Liver (tissue), 9 donors: ENCODE data around the gene AMHR2. TPM values are rescaled to one million over a fixed set of nuclear protein-coding genes. Genes with fewer than 3 reads are reported as not detected.

Source experiments
- DNase-seq: peaks from one replicate; pipeline ENCODE4 v3.0.0-alpha.2; 2017; ENCODE audit warnings: low spot score
- H3K27ac ChIP-seq, 2 donors: one replicate each; pipeline ENCODE4 v1.7.0; 2013; ENCODE audit warnings: inconsistent platforms in 2 of 2, low read length in 2 of 2, control low read depth in 1 of 2, low read depth in 1 of 2, mild to moderate bottlenecking in 1 of 2
- H3K27me3 ChIP-seq, 4 donors: one replicate each; pipeline versions ENCODE4 v1.6.1 to v1.7.0; 2013; ENCODE audit warnings: low read length in 3 of 4, inconsistent platforms in 1 of 4, mild to moderate bottlenecking in 1 of 4, moderate library complexity in 1 of 4; ENCODE audit not compliant: control insufficient read depth in 4 of 4, insufficient read depth in 4 of 4
- H3K36me3 ChIP-seq, 4 donors: one replicate each; pipeline versions ENCODE4 v1.6.1 to v1.7.0; 2013; ENCODE audit warnings: low read length in 3 of 4, mild to moderate bottlenecking in 3 of 4, low read depth in 1 of 4, moderate library complexity in 1 of 4; ENCODE audit not compliant: control insufficient read depth in 4 of 4, insufficient read depth in 3 of 4
- H3K4me1 ChIP-seq, 4 donors: one replicate each; pipeline versions ENCODE4 v1.6.1 to v1.7.0; 2013; ENCODE audit warnings: low read length in 3 of 4, mild to moderate bottlenecking in 3 of 4, moderate library complexity in 1 of 4; ENCODE audit not compliant: control insufficient read depth in 4 of 4, insufficient read depth in 4 of 4
- H3K4me3 ChIP-seq, 3 donors: one replicate each; pipeline versions ENCODE4 v1.6.1 to v1.7.0; 2013; ENCODE audit warnings: low read length in 3 of 3, control low read depth in 1 of 3, low read depth in 1 of 3, mild to moderate bottlenecking in 1 of 3
- H3K9ac ChIP-seq, 2 donors: one replicate each; pipeline ENCODE4 v1.7.0; 2013; ENCODE audit warnings: low read length in 2 of 2, mild to moderate bottlenecking in 2 of 2, moderate library complexity in 2 of 2, control low read depth in 1 of 2, low read depth in 1 of 2
- H3K9me3 ChIP-seq, 4 donors: one replicate each; pipeline versions ENCODE4 v1.6.1 to v1.7.0; 2013; ENCODE audit warnings: low read length in 3 of 4; ENCODE audit not compliant: control insufficient read depth in 4 of 4
- ATF3 ChIP-seq: IDR thresholded peaks from 2 replicates; pipeline ENCODE4 v1.6.1; 2016; ENCODE audit warnings: antibody characterized with exemption
- CTCF ChIP-seq: fragments of 150-350 bp; IDR thresholded peaks from 2 replicates; pipeline ENCODE4 v1.5.1; 2017; ENCODE audit warnings: improper control_type of control experiment, low read depth, low read length; ENCODE audit not compliant: missing input control
- EGR1 ChIP-seq, 2 donors: IDR thresholded peaks; 2 replicates each; pipeline ENCODE4 v1.6.1; 2016 to 2018; ENCODE audit warnings: antibody characterized with exemption in 2 of 2, low read depth in 2 of 2
- FOXA1 ChIP-seq: IDR thresholded peaks from 2 replicates; pipeline ENCODE4 v1.6.1; 2016; ENCODE audit warnings: antibody characterized with exemption
- FOXA2 ChIP-seq: IDR thresholded peaks from 2 replicates; pipeline ENCODE4 v1.6.1; 2016; ENCODE audit warnings: antibody characterized with exemption
- GABPA ChIP-seq, 2 donors: IDR thresholded peaks in 1 of 2; conservative IDR thresholded peaks in 1 of 2; 2 replicates each; pipeline ENCODE4 v1.6.1; 2016; ENCODE audit warnings: antibody characterized with exemption in 2 of 2, mild to moderate bottlenecking in 1 of 2, moderate library complexity in 1 of 2
- HNF4A ChIP-seq, 2 donors: conservative IDR thresholded peaks; 2 replicates each; pipeline ENCODE4 v1.6.1; 2016; ENCODE audit warnings: antibody characterized with exemption in 2 of 2, mild to moderate bottlenecking in 2 of 2
- HNF4G ChIP-seq: IDR thresholded peaks from 2 replicates; pipeline ENCODE4 v1.6.1; 2016; ENCODE audit warnings: antibody characterized with exemption
- JUND ChIP-seq, 2 donors: IDR thresholded peaks; 2 replicates each; pipeline ENCODE4 v1.6.1; 2016; ENCODE audit warnings: antibody characterized with exemption in 2 of 2
- NR2F2 ChIP-seq: IDR thresholded peaks from 2 replicates; pipeline ENCODE4 v1.6.1; 2016; ENCODE audit warnings: antibody characterized with exemption
- REST ChIP-seq: IDR thresholded peaks from 2 replicates; pipeline ENCODE4 v1.6.1; 2016; ENCODE audit warnings: antibody characterized with exemption, mild to moderate bottlenecking
- RXRA ChIP-seq, 2 donors: IDR thresholded peaks; 2 replicates each; pipeline ENCODE4 v1.6.1; 2017 to 2018; ENCODE audit warnings: antibody characterized with exemption in 2 of 2, mild to moderate bottlenecking in 1 of 2
- SP1 ChIP-seq: IDR thresholded peaks from 2 replicates; pipeline ENCODE4 v1.6.1; 2018; ENCODE audit warnings: antibody characterized with exemption, mild to moderate bottlenecking
- TAF1 ChIP-seq: conservative IDR thresholded peaks from 2 replicates; pipeline ENCODE4 v1.6.1; 2016; ENCODE audit warnings: antibody characterized with exemption, mild to moderate bottlenecking
- YY1 ChIP-seq: IDR thresholded peaks from 2 replicates; pipeline ENCODE4 v1.6.1; 2016; ENCODE audit warnings: antibody characterized with exemption, mild to moderate bottlenecking
- ZBTB33 ChIP-seq: IDR thresholded peaks from 2 replicates; pipeline ENCODE4 v1.6.1; 2016; ENCODE audit warnings: antibody characterized with exemption
- WGBS: extraction: QIAGEN DNeasy Blood & Tissue Kit; methylation state at CpG from one replicate; pipeline ENCODE4 v1.1.7; 2013; 5-methylcytosine and 5-hydroxymethylcytosine counted together
- polyA plus RNA-seq, 2 donors: library from polyadenylated mRNA; stranded (reverse) in 1 of 2; unstranded in 1 of 2; fragments of 200-250 nt in 1 of 2; fragments of >200 nt in 1 of 2; fragmentation: Nextera tagmentation in 1 of 2; extraction: Ambion mirVana in 1 of 2; gene quantifications; one replicate each; pipeline versions ENCODE4 v1.2.1 to v1.2.3, GENCODE V29; 2013 to 2015
- total RNA-seq, 2 donors: library from RNA; depleted of rRNA; stranded (reverse); fragments of >200 nt; gene quantifications; one replicate each; pipeline ENCODE4 v1.2.3, GENCODE V29; 2014
- donor health status: healthy.
- donor health status: healthy.
- donor health status: healthy.
- donor health status: healthy.
- donor health status: healthy.

The AMHR2 gene
- total and polyA plus RNA-seq, 4 donors: 0.67 to 1.3 (median 0.92) TPM

GRCh38 chr12:53378724-53379388, 44.8 kb upstream of the AMHR2 start:
- Histone ChIP-seq H3K4me3 (peak overlapping the region; percentile 53 to 69 (median 57)), H3K36me3 (peaks cover 2 to 20% (median 13%) of the 10 kb centered on the region in 4 donors), H3K9ac (peak overlapping the region; percentile 62 to 90), H3K9me3 (no peaks in the 10 kb centered on the region), H3K4me1 (peaks cover 10 to 38% (median 32%) of the 10 kb centered on the region in 4 donors), H3K27me3 (no peaks in the 10 kb centered on the region), H3K27ac (peak overlapping the region; percentile 94 to 95)
- DNase-seq: no peak
- WGBS: 13% methylated on average over 23 of the region's 23 CpGs
- TF ChIP-seq FOXA1: no peak
- no peak for TF ChIP-seq ZBTB33
- no peak for TF ChIP-seq HNF4A (conservative IDR thresholded peaks at IDR 0.05)
- no peak for TF ChIP-seq EGR1 (IDR thresholded peaks at IDR 0.05; ENCODE audit: low read depth in 2 of 2)
- no peak for TF ChIP-seq HNF4G
- no peak for TF ChIP-seq CTCF
- no peak for TF ChIP-seq NR2F2
- TF ChIP-seq RXRA (IDR thresholded peaks at IDR 0.05): no peak
- TF ChIP-seq GABPA (IDR thresholded peaks at IDR 0.05 in 1 of 2, conservative IDR thresholded peaks at IDR 0.05 in 1 of 2): no peak
- no peak for TF ChIP-seq YY1
- no peak for TF ChIP-seq TAF1
- no peak for TF ChIP-seq SP1
- no peak for TF ChIP-seq REST
- no peak for TF ChIP-seq FOXA2
- no peak for TF ChIP-seq ATF3
- TF ChIP-seq JUND (IDR thresholded peaks at IDR 0.05): no peak
